Astrocyte (in vitro differentiated cells and primary cell): ENCODE data around the gene RNF149. TPM values are rescaled to one million over a fixed set of nuclear protein-coding genes. Genes with fewer than 3 reads are reported as not detected.
A peak's percentile ranks its signal among the peaks of the same experiment; 100 is the strongest.

Experiments used
- DNase-seq: peaks from one replicate; pipeline ENCODE4 v3.0.0-alpha.2; 2010; ENCODE audit warnings: low read depth
- FAIRE-seq: peaks from 2 replicates; lab custom pipeline; 2011; peaks lifted over from hg19 to GRCh38; lab: Jason Lieb, UNC
- H2AFZ ChIP-seq: 2 replicates; pipeline ENCODE4 v1.6.0; 2012; ENCODE audit warnings: low read depth, low read length, inconsistent platforms
- H3K27ac ChIP-seq: 2 replicates; pipeline ENCODE4 v1.5.1; 2011; ENCODE audit warnings: low read depth, low read length, inconsistent platforms
- H3K27me3 ChIP-seq: 2 replicates; pipeline ENCODE4 v1.6.0; 2011; ENCODE audit warnings: low read length, inconsistent platforms; ENCODE audit not compliant: insufficient read depth
- H3K36me3 ChIP-seq: 2 replicates; pipeline ENCODE4 v1.5.1; 2011; ENCODE audit warnings: low read length, inconsistent platforms; ENCODE audit not compliant: insufficient read depth
- H3K4me1 ChIP-seq: 2 replicates; pipeline ENCODE4 v1.5.1; 2011; ENCODE audit warnings: low read length, inconsistent platforms; ENCODE audit not compliant: insufficient read depth
- H3K4me2 ChIP-seq: 2 replicates; pipeline ENCODE4 v1.6.0; 2012; ENCODE audit warnings: low read length, inconsistent platforms
- H3K4me3 ChIP-seq: 2 replicates; pipeline ENCODE4 v1.5.1; 2011; ENCODE audit warnings: low read depth, mild to moderate bottlenecking, low read length, inconsistent platforms; ENCODE audit not compliant: insufficient read depth
- H3K79me2 ChIP-seq: 2 replicates; pipeline ENCODE4 v1.6.0; 2012; ENCODE audit warnings: mild to moderate bottlenecking, low read length, inconsistent platforms; ENCODE audit not compliant: insufficient read depth
- H3K9ac ChIP-seq: 2 replicates; pipeline ENCODE4 v1.6.0; 2012; ENCODE audit warnings: mild to moderate bottlenecking, low read length, inconsistent platforms
- H3K9me3 ChIP-seq: 2 replicates; pipeline ENCODE4 v1.5.1; 2012; ENCODE audit warnings: low read depth, mild to moderate bottlenecking, low read length, inconsistent platforms; ENCODE audit not compliant: insufficient read depth
- H4K20me1 ChIP-seq: 2 replicates; pipeline ENCODE4 v1.6.0; 2012; ENCODE audit warnings: low read length, inconsistent platforms; ENCODE audit not compliant: insufficient read depth
- H3K27ac Mint-ChIP-seq: one replicate; pipeline ENCODE4 v1.8.0; 2021; ENCODE audit warnings: mild to moderate bottlenecking, mixed read lengths; ENCODE audit not compliant: unreplicated experiment
- H3K27me3 Mint-ChIP-seq: one replicate; pipeline ENCODE4 v1.8.0; 2021; ENCODE audit warnings: low read depth, mixed read lengths; ENCODE audit not compliant: unreplicated experiment
- H3K36me3 Mint-ChIP-seq: one replicate; pipeline ENCODE4 v1.8.0; 2021; ENCODE audit warnings: low read depth, mixed read lengths; ENCODE audit not compliant: unreplicated experiment
- H3K4me1 Mint-ChIP-seq: one replicate; pipeline ENCODE4 v1.8.0; 2021; ENCODE audit warnings: low read depth, mixed read lengths; ENCODE audit not compliant: unreplicated experiment
- H3K4me3 Mint-ChIP-seq: one replicate; pipeline ENCODE4 v1.8.0; 2021; ENCODE audit warnings: mild to moderate bottlenecking, moderate library complexity, mixed read lengths; ENCODE audit not compliant: unreplicated experiment
- H3K9me3 Mint-ChIP-seq: one replicate; pipeline ENCODE4 v1.8.0; 2021; ENCODE audit warnings: mild to moderate bottlenecking, mixed read lengths; ENCODE audit not compliant: unreplicated experiment
- EZH2 ChIP-seq: IDR thresholded peaks from 2 replicates; pipeline ENCODE4 v1.6.1; 2012; ENCODE audit warnings: mild to moderate bottlenecking, low read length, inconsistent platforms; ENCODE audit not compliant: insufficient read depth
- total RNA-seq: library from RNA; stranded (reverse); gene quantifications from 2 replicates; pipeline ENCODE4 v1.2.1, GENCODE V29; 2021
- TF ChIP-seq, protein P1 (sequence below): IDR thresholded peaks from 2 replicates; pipeline ENCODE4 v1.5.1; 2011; ENCODE audit warnings: low read depth, mild to moderate bottlenecking, inconsistent platforms, low read length, moderate library complexity; ENCODE audit not compliant: insufficient read depth

Gene RNF149
- total RNA-seq, 1 donor from 2014 or later = 36.4 TPM

DNA sequence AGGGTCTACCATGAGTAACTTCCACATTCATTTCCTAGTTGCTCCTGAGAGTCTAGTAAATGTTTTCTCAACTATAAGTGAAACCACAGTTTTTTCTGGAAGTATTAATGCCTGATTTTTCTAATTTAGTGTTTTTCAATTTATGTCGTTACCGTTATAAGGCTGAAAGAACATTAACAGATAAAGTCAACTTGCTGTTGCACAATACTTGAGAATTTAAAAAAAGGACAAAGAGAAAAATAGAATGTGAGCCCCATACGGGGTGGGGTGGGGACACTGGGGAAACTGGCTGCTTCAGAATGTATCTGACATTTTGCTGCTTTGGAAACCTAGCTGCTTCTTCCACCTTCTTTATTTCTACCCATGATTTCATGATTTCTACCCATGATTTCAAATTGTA lies 29.6 kb downstream of the RNF149 start:
- Mint-ChIP-seq H3K4me3 (no peak overlapping the region), H3K9me3 (no peaks in the 10 kb centered on the region), H3K4me1 (no peaks in the 10 kb centered on the region), H3K36me3 (peaks cover 16% of the 10 kb centered on the region), H3K27ac (no peak overlapping the region), H3K27me3 (no peaks in the 10 kb centered on the region)
- H4K20me1 ChIP-seq = peaks cover 9% of the 10 kb centered on the region
- no peaks in the 10 kb centered on the region for H3K4me1 ChIP-seq
- no peak overlapping the region for H3K9ac ChIP-seq
- TF ChIP-seq EZH2 = no peak
- TF ChIP-seq, protein P1, sequence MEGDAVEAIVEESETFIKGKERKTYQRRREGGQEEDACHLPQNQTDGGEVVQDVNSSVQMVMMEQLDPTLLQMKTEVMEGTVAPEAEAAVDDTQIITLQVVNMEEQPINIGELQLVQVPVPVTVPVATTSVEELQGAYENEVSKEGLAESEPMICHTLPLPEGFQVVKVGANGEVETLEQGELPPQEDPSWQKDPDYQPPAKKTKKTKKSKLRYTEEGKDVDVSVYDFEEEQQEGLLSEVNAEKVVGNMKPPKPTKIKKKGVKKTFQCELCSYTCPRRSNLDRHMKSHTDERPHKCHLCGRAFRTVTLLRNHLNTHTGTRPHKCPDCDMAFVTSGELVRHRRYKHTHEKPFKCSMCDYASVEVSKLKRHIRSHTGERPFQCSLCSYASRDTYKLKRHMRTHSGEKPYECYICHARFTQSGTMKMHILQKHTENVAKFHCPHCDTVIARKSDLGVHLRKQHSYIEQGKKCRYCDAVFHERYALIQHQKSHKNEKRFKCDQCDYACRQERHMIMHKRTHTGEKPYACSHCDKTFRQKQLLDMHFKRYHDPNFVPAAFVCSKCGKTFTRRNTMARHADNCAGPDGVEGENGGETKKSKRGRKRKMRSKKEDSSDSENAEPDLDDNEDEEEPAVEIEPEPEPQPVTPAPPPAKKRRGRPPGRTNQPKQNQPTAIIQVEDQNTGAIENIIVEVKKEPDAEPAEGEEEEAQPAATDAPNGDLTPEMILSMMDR = no peak
- H3K4me2 ChIP-seq = no peak overlapping the region
- no peak for FAIRE-seq
- peaks cover 3% of the 10 kb centered on the region for H3K79me2 ChIP-seq
- no peaks in the 10 kb centered on the region for H3K9me3 ChIP-seq
- no peak overlapping the region for H3K4me3 ChIP-seq
- no peak for DNase-seq
- H3K27me3 ChIP-seq = no peaks in the 10 kb centered on the region
- H2AFZ ChIP-seq = no peak overlapping the region
- no peak overlapping the region for H3K27ac ChIP-seq
- peaks cover 34% of the 10 kb centered on the region for H3K36me3 ChIP-seq

DNA sequence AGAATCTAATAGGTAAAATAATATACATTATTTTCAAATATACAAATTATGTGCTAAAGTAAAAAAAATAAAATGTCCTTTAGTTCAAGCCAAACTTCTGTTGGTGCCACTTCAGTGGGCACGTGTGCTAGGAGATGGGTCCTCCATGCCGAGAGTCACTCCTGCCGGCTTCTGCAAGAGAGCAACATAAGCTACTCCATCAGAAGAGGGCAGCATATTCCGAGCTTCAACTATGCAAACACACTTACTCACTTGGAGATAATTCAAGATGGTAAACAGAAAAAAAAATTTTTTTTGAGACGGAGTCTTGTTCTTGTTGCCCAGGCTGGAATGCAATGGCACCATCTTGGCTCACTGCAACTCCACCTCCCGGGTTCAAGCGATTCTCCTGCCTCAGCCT lies 31.4 kb downstream of the RNF149 start:
- Histone ChIP-seq H3K4me1 (no peaks in the 10 kb centered on the region), H4K20me1 (no peaks in the 10 kb centered on the region), H3K9ac (no peak overlapping the region), H3K27me3 (no peaks in the 10 kb centered on the region), H3K36me3 (peaks cover 39% of the 10 kb centered on the region), H3K79me2 (peaks cover 4% of the 10 kb centered on the region), H2AFZ (no peak overlapping the region), H3K9me3 (no peaks in the 10 kb centered on the region), H3K4me2 (no peak overlapping the region), H3K4me3 (no peak overlapping the region), H3K27ac (no peak overlapping the region)
- FAIRE-seq (no peak), DNase-seq (peak; percentile 32)
- no peak for TF ChIP-seq EZH2
- TF ChIP-seq, protein P1 = no peak
- H3K27ac Mint-ChIP-seq = no peak overlapping the region
- no peaks in the 10 kb centered on the region for H3K27me3 Mint-ChIP-seq
- peaks cover 12% of the 10 kb centered on the region for H3K36me3 Mint-ChIP-seq
- H3K9me3 Mint-ChIP-seq = no peaks in the 10 kb centered on the region
- H3K4me3 Mint-ChIP-seq = no peak overlapping the region
- H3K4me1 Mint-ChIP-seq = no peaks in the 10 kb centered on the region

DNA sequence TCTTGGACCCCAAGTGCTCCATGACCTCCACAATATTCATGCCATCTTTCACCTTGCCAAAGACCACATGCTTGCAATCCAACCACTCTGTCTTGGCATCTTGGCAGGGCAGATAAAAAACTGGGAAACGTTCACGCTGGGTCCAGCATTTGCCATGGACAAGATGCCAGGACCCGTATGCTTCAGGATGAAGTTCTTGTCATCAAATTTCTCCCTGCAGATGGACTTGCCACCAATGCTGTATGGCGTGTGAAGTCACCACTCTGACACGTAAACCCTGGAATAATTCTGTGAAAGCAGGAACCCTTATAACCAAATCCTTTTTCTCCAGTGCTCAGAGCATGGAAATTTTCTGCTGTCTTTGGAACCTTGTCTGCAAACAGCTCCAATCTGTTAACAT lies 34.4 kb downstream of the RNF149 start:
- Mint-ChIP-seq H3K9me3 (no peaks in the 10 kb centered on the region), H3K36me3 (peaks cover 6% of the 10 kb centered on the region), H3K27me3 (no peaks in the 10 kb centered on the region), H3K4me1 (no peaks in the 10 kb centered on the region), H3K4me3 (no peak overlapping the region), H3K27ac (no peak overlapping the region)
- no peak overlapping the region for H3K27ac ChIP-seq
- DNase-seq (no peak), FAIRE-seq (no peak)
- H3K4me2 ChIP-seq = no peak overlapping the region
- H3K4me1 ChIP-seq = no peaks in the 10 kb centered on the region
- no peak for TF ChIP-seq EZH2
- TF ChIP-seq, protein P1 = no peak
- no peak overlapping the region for H3K4me3 ChIP-seq
- H3K36me3 ChIP-seq = peaks cover 35% of the 10 kb centered on the region
- no peak overlapping the region for H2AFZ ChIP-seq
- no peaks in the 10 kb centered on the region for H4K20me1 ChIP-seq
- H3K9ac ChIP-seq = no peak overlapping the region
- H3K27me3 ChIP-seq = no peaks in the 10 kb centered on the region
- no peaks in the 10 kb centered on the region for H3K9me3 ChIP-seq
- H3K79me2 ChIP-seq = peaks cover 4% of the 10 kb centered on the region
